MV-4-11 (cell line): ENCODE data around the gene PLD6.
A peak's percentile ranks its signal among the peaks of the same experiment; 100 is the strongest.
"Not testable (repeated sequence)": the region's sequence is repeated elsewhere in the genome, so short reads cannot be mapped to it uniquely, and the experiment has no call there.

Source experiments
- DNase-seq: peaks from one replicate; lab custom pipeline; 2025; lab: John Stamatoyannopoulos, UW

The PLD6 gene, protein sequence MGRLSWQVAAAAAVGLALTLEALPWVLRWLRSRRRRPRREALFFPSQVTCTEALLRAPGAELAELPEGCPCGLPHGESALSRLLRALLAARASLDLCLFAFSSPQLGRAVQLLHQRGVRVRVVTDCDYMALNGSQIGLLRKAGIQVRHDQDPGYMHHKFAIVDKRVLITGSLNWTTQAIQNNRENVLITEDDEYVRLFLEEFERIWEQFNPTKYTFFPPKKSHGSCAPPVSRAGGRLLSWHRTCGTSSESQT

DNA sequence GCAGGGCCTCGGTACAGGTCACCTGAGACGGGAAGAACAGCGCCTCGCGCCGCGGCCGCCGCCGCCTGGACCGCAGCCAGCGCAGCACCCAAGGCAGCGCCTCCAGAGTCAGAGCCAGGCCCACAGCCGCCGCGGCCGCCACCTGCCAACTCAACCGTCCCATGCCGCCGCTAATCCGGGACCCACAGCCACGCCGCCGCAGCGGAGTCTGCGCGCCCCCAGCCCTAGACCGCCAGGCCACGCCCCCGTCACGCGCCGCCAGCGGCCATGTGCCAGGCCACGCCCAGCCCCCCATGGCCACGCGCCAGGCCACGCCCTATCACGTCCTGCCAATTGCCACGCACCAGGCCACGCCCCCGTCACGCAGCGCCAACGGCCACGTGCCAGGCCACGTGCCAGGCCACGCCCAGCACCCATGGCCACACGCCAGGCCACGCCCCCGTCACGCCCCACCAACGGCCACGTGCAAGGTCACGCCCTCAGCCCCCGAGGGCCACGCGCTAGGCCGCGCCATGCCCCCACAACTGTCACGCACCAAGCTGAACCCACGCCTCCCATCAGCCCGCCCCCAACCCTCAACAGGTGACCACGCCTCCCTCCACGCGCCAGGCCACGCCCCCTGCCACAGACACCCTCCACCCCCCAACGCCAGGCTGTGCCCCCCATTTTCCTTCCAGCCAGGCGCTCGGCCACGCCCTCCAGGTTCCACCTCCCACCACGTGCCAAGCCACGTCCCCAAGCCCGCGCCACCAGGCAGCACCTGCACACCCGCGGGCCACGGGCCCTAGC lies at the start of gene PLD6:
PLD6 (minus strand) TSS at position 210 of the 789 bp plus-strand sequence; CDS start at position 163, 47 bp downstream.
- DNase-seq: peak; percentile 90

DNA sequence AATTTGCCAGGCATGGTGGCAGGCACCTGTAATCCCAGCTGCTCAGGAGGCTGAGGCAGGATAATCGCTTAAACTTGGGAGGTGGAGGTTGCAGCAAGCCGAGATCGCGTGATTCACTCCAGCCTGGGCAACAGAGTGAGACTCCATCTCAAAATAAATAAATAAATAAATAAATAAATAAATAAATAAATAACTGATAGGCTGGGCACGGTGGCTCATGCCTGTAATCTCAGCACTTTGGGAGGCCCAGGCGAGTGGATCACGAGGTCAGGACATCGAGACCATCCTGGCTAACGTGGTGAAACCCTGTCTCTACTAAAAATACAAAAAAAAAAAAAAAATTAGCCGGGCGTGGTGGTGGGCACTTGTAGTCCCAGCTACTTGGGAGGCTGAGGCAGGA lies 49.6 kb upstream of the PLD6 start:
- DNase-seq: not testable (repeated sequence)

DNA sequence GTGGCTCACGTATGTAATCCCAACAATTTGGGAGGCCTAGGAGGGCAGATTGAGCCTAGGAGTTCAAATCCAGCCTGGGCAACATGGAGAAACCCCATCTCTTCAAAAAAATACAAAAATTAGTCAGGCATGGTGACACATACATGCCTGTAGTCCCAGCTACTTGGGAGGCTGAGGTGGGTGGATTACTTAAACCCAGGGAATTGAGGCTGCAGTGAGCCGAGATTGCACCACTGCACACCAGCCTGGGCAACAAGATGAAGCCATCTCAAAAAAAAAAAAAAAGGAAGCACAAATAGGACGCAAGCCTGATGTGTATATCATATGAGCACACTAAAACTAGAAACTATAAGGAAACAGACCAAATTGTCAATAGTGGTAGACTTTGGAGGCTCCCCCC lies 47.9 kb upstream of the PLD6 start:
- peak; percentile 41 for DNase-seq

DNA sequence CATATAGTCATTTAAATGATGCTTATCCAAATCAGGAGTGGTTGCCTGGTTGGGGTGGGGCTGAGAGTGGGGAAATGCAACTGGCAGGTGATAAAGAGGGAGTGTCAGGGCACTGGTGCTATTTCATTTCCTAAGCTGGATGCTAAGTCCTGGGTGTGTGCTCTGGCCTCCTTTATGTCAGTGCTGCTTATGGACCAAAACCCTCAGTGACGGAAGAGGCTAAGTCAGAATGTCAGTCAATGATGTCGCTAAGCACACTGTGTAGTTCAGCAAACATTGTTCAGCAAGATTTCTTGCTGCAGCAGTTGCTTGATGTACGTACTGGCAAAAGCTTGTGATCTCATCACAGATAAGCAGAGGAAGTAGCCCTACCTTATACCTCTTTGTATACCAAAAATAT lies 47.3 kb upstream of the PLD6 start:
- DNase-seq: no peak

DNA sequence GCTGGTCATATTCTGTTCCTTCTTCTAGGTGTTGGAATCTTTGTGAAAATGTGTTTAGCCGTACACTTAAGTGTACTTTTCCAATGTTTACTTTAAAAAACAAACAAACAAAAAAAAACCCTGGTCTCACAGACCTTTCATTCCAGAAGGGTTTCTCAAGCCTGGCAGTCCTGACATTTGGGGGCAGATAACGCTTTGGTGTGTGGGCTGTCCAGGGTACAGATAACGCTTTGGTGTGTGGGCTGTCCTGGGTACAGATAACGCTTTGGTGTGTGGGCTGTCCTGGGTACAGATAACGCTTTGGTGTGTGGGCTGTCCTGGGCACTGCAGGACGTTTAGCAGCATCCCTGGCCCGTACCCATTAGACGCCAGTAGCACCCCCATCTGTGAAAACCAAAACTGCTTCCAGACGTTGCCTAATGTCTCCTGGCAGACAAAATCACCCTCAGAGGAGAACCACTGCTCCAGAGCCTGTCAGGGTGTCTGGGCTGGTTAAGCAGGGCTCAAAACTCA lies 46.1 kb upstream of the PLD6 start:
- DNase-seq: no peak

DNA sequence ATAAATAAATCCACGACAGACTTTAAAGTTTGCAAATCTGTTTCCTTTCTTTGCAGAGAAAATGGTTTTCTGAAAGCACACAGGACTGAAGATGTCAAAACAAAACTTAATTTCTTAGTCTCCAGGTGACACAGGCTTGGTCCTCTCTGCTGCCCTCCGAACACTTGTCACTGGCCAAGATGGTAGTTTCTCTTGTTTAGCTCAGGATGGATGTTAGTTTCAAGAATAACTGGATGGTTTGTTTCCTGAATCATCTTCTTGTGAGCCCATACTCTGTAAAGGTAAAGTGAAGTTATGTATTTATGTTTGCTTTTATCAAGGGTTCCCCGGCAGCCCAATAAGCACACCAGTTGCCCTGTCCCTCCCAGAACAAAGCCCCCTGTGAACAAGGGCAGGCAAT lies 40.7 kb upstream of the PLD6 start:
- no peak for DNase-seq

DNA sequence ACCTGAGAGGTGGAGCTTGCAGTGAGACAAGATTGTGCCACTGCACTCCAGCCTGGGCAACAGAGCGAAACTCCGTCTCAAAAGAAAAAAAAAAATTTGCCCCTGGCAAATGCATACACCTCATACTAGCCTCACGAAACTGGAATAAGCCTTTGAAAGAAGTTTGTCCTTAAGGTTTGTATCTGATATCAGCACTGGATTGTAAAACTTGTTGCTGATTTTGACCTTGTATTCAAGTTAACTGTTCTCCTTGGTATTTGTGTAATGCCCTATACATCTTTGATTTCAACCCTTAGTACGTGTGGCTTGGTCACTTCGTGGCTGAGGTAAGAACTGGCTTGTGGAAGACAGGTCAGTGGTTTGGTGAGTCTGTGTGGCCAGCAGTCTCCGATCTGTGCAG lies 37.0 kb upstream of the PLD6 start:
- no peak for DNase-seq

DNA sequence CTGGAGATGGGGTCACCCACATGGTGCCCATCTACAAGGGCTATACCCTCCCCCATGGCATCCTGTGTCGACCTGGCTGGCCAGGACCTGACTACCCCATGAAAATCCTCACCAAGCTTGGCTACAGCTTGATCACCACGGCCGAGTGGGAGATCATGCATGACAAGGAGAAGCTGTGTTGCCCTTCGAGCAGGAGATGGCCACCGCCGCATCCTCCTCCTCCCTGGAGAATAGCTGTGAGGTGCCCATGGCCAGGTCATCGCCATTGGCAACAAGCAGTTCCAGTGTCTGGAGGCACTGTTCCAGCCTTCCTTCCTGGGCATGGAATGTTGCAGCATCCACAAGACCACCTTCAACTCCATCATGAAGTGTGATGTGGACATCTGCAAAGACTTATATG lies 36.1 kb upstream of the PLD6 start:
- no peak for DNase-seq

DNA sequence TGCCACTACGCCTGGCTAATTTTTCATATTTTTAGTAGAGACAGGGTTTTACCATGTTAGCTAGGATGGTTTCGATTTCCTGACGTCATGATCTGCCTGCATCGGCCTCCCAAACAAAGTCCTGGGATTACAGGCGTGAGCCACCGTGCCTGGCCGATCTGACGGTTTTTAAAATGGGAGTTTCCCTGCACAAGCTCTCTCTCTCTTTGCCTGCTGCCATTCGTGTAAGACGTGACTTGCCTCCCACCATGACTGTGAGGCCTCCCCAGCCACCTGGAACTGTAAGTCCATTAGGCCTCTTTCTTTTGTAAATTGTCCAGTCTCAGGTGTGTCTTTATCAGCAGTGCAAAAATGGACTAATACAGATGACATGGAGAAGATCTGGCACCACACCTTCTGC lies 35.5 kb upstream of the PLD6 start:
- no peak for DNase-seq

DNA sequence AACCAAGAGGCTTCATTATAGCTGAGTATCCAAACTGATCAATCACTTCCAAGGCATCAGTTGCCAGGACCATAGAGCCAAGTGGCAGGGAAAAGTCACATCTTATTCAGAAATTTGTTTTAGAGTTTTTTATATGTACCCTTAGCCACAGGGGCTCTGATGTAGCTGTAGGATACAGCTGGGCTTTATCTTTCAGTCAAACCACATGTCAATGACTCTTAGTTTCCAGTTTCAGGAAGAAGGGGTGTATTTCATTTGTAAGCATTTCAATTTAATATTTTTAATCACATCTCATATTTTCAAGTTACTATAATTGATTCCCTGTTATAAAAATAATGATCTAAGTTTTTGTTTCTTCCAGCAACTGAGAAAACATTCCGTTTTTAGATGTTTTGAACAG lies 33.7 kb upstream of the PLD6 start:
- DNase-seq: no peak

DNA sequence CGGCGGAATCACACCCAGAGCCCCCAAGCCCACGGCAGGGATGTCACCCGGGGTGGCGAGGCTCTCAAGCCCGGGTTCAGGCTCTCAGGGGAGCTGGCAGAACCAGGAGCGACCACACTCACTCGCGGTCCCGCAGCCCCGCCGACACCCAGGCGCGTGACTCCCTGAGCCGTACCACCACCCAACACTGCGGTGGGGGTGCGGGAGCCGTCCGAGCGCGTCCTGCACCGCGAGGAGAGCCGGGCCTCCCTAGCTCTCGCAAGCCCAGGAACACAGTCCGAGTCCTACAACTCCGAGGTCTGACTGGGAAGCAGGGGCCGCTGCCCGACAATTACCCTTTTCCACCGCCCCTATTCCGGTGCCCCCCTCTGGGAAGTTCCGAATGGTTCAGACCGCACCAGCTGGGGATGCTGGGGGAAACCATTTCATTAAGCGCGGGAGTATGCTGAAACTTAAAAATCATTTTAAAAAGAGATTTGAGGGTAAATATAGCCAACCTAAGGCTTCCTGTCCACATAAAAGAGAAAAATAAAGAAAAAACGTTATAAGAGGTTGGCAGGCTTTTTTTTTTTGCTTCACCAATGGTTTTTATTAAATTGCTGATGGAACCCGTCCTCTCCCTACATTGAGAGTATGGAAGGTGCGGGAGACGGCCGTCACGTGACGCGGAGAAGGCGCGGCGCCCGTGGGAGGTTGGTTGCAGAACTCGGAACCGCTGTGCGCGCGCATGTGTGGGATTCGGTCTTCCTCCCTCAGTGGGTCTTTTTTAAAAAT lies 31.1 kb upstream of the PLD6 start, which contains the start of gene FLCN:
FLCN (minus strand) TSS at position 143 of the 774 bp plus-strand sequence. CDS start 9,031 bp downstream, outside the sequence.
- peak; percentile 88 for DNase-seq

DNA sequence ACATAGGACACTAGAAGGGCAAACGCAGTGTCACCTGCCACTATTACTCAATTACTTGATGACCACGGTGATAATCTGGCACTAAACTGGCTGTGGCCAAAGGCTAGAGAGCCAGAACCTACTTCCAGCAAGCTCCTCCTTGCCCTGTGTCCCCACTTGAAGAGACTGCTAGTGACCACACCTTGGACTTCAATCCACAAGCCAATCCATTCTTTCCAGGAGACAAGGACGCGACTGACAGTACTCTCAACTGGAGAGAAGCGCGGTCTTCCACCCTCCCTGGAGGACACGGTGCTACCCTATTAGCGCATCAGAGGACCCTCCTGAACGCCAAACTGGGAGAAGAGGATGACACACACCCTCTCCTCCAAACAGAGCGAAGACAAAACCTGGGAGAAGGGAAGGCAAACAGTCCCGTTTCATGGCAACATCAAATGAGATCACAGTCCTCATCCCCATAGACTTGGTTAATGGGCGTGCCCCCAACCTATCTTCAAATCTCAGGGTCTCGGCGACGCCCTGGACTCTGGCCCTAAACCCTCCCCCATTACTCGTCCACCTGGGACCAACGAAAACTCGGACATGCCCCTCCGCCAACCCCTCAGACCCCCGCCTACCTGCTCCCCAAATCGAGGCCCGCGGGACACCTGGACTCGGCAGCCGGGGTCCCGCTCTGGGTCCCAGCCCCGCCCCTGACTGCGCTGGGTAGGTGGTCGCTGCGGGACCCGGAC lies 30.3 kb upstream of the PLD6 start:
- no peak for DNase-seq

DNA sequence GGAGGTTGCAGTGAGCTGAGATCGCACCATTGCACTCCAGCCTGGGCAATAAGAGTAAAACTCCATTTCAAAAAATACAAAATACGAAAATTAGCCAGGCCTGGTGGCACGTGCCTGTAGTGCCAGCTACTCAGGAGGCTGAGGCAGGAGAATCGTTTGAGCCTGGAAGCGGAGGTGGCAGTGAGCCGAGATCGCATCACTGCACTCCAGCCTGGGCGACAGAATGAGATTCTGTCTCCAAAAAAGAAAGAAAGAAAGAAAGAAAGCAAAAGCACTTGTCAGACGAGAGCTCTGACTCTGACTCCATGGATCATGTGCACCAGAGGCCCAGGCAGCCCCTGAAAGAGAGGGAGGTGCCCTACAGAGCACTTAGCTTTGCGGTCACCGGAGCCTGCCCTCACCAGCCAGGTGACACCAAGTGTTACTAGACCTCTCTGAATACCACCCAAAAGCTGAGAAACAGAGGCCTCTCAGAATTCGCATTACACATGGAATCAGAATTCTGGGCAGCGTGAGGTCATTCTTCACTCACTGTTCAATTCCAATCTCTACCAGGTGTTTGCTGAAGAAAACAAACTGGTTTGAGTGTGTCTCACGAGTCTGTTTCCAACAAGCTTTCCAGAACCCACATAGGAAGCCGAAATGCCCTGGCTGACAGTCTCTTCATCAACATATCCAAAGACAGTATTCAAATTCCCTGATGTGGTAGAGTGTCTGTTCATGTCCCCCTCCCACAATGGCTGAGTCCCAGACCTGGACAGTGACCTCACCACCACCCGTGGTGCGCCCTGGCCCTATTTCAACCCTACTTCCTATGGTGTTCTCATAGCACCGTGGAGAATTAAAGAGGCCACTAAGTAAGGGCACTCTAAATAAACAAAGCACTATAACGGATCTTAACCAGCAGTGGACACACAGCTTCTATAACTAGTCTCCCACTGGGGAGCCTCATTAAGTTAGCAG lies 29.4 kb upstream of the PLD6 start:
- peak; percentile 9 for DNase-seq

DNA sequence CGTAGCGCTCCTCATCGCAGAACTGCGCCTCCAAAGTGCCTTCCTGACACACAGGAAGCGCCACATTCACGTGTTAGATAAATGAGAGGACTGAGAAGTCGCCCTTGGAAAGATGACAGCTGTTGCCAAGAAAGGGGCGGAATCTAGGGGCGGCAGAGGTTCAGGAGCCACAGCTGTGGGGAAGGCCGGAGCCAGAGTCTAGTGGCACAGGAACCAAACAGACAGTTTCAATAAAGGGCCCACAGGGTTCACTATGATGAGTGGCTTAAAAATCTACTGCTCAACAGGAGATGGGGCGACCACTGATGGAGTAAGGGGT lies 26.1 kb upstream of the PLD6 start:
- DNase-seq: no peak

DNA sequence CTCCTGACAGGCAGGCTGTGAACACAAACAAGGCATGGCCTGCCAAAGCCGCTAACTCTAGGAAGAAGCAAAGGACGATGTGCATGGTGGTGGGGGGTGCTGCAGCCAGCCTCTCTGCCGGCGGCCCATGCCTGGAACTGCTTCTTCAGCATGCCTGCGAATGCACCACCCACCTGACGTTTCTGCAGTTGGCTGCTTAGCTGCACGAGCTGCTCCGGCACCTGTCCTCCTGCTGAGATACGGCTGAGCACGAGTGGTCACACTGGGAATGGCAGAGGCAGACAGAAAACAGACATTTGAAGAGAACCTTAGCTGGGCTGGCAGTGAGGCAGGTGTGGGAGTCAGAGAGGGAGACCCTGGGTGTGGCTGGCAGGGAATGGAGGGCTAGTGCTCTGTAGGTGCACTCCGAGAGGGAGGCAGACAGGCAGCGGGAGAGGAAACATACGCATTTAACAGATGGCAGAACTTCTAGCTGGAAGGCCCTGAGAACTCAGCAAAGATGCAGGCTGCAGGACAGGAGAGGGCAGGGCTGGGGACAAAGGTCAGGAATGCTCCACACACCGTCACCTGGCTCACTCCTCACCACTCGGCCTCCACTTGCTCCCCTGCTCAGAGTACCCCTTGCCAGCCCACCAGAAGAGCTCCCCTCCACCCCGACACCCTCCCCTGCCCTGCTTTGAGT lies 25.6 kb upstream of the PLD6 start:
- DNase-seq: no peak

DNA sequence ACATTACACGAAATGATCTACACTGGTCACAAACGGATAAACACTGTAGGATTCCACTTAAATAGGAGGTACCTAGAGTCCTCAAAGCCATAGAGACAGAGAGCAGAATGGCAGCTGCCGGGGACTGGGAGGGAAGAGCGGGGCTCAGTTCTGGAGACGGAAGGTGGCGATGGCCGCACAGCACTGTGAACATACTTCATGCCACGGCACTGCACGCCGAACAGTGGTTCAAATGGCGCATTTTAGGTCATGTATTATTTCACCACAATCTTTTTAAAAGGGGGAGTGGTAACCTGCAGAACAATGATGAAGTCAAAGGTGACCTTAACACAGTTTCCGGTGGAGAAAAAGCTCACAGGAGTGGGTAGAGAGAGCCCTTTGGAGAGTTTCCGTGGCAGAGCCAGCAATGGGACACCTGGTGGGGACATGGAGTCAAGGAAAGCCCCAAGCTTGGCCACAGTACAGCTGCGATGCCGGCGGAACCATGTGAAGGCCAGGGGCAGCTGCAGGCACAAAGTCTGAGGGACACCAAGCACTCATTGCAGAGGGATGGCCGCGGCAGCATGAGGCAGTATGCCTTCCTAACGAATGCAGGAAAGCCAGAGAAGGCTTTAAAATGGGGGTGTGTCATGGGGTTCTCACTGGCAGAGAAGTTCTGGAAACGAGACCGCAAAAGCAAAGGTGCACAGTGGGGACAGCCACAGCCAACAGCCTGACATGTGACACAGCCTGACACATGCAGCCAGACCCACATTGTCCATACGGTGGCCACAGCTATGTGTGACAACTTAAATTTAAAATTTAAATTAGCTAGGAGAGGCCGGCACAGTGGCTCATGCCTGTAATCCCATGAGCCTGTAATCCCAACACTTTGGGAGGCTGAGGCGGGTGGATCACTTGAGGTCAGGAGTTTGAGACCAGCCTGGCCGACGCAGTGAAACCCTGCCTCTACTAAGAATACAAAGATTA lies 23.6 kb upstream of the PLD6 start:
- DNase-seq: no peak

DNA sequence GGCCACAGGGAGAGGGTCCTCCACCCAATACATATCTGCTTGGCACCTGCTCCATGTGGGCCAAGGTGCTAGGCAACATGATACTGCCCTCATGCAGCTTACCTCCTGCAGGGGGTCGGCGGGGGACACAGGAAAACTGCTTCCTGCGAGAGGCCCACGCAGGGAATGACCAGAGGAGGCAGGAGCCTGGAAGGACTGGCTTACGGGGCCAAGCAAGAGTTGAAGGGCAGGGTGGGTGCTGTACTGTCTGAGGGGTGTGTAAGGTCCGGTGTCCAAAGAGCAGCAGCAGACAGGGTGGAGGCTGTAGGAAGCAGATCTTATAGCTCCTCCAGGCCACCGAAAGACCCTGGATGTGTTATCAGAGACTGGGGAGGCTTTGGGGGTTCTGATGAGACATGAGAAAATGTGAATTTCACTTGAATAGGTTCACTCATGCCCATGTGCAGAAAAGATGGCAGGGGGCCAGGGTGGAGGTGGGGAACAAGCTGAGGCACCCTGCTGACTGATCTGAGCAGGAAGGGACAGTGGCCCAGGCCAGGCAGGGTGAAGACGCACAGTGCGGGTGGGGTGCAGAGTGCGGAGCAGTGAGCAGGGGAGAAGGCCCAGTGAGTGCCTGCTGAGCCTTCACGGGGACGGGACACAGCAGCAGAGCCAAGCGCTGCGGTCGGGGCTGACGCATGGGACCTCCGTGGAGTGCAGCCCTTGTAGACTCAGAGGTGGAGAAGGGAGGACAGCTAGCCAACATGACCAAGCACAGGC lies 22.6 kb upstream of the PLD6 start:
- no peak for DNase-seq
